Measurements from ENCODE around the gene FAM219B.
"Not testable (repeated sequence)": the region's sequence is repeated elsewhere in the genome, so short reads cannot be mapped to it uniquely, and the experiment has no call there.

FAM219B gene

GRCh38 chr15:74903676-74904075 is 3.0 kb downstream of the FAM219B start:
- no peak for DNase-seq (ENCODE audit: low spot score)

DNA sequence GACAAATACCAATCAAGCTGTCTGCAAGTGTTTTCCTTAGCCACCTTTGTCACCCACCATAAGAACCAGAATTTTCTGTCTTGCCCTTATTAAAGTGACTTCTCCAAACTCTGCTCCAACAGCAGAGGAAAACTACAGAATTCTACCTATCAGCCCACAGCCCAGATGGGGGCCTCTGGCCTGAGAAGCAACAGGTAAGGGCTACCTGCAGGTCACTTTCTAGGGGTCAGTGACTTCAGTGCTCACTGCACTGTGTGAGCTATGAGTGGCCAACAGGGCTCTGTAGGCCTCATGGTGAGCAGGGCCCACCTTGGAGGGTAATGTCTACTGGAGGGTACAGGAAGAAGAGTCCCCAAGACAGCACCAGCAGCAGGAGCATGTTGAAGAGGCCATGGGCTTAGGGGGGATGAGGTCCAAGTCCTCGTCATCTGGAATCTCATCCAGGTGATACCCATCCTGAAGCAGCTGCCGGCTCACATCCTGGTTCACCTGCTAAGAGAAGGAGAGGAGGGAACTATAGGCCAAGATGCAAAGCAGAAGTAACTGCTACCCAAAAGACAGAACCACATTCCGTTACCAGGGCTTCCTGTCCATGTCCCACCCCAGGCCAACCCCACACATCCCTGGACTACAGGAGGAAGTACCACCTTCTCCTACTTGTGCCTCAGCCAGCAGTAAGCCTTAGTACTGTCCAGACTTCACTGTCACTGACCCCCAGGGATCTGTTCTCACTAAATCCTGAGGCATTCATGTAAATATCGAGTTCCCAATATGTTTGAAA is 4.2 kb downstream of the FAM219B start:
- DNase-seq (ENCODE audit: low spot score), result no peak

- DNase-seq (ENCODE audit: low spot score), result peak; percentile 76
These were observed 5.0 kb downstream of the FAM219B start for GRCh38 chr15:74901612-74902063.

DNA sequence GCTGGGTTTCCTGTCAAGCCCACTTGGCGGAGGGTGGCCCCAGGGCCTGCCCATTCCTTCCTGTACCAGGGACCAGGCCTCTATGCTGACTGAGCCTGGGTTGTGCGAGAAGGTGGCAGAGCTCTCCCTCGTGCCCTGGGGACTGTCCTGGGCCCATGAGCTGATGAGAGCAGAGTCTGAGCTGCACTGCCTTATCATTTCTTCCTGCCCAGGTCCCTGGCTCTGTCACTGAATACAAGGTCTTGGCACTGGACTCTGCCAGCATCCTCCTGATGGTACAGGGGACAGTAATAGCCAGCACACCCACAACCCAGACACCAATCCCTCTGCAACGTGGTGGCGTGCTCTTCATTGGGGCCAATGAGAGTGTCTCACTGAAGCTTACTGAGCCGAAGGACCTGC is 9.3 kb downstream of the FAM219B start:
- DNase-seq (ENCODE audit: low spot score), result no peak

- DNase-seq (ENCODE audit: low spot score), result no peak
These were observed 10.3 kb downstream of the FAM219B start for GRCh38 chr15:74896316-74896715.

DNA sequence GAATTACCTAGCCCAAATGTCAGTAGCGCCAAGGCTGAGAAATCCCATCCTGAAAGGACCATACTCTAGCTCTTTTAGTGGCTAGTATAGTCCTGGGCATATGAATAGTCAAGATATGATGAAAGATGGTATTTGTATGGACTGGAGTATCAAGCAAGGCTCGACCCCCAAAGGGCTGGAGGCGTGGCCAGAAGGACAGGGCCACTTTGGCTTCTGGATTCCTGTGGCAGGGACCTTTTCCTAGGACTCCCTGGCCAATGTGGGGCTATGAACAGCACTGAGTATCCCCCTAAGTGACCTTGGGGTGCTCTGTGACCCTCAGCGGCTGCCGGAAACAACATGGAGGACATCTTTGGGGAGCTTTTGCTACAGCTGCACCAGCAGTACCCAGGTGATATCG is 10.8 kb downstream of the FAM219B start:
- DNase-seq (ENCODE audit: low spot score), result no peak

GRCh38 chr15:74894383-74894782 is 12.3 kb downstream of the FAM219B start:
- DNase-seq (ENCODE audit: low spot score), result not testable (repeated sequence)

DNA sequence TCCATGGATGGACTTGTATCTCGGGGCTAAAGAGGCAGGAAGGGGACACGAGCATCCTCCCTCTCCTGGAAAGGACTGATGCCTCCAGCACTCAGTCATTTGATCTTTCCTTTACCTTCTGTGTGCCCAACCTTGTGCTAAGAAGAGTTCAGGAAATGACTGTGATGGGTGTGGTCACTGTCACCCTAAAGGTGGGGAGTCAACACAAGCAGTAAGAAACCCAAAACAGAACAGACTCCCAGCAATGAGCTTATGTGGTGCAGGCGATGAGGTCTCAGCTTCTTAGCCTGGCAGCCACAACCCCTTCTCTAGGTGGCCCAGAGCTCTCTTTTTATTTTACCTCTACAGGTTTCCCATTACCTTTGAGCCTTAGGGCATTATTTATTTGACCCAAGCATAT is 13.0 kb downstream of the FAM219B start:
- no peak for DNase-seq (ENCODE audit: low spot score)

- DNase-seq (ENCODE audit: low spot score), result no peak
These were observed 13.7 kb downstream of the FAM219B start for GRCh38 chr15:74892931-74893330.

- DNase-seq (ENCODE audit: low spot score), result no peak
These were observed 14.3 kb downstream of the FAM219B start for GRCh38 chr15:74892313-74892712.

GRCh38 chr15:74891469-74891868 is 15.2 kb downstream of the FAM219B start:
- no peak for DNase-seq (ENCODE audit: low spot score)

DNA sequence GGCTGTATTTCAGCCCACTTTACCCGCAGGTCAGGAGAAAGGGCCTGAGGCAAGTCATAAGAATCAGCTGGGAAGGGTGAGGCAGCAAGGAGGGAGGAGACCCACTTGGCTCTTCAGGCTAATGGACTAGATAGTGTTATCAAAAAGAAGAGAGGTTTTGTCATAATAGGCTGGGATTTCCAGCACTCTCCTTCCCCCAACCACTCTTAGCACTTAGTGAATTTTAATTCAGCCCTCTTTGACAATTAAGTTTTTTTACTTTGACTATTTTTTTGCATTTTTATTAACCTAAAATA is 16.0 kb downstream of the FAM219B start:
- no peak for DNase-seq (ENCODE audit: low spot score)

DNA sequence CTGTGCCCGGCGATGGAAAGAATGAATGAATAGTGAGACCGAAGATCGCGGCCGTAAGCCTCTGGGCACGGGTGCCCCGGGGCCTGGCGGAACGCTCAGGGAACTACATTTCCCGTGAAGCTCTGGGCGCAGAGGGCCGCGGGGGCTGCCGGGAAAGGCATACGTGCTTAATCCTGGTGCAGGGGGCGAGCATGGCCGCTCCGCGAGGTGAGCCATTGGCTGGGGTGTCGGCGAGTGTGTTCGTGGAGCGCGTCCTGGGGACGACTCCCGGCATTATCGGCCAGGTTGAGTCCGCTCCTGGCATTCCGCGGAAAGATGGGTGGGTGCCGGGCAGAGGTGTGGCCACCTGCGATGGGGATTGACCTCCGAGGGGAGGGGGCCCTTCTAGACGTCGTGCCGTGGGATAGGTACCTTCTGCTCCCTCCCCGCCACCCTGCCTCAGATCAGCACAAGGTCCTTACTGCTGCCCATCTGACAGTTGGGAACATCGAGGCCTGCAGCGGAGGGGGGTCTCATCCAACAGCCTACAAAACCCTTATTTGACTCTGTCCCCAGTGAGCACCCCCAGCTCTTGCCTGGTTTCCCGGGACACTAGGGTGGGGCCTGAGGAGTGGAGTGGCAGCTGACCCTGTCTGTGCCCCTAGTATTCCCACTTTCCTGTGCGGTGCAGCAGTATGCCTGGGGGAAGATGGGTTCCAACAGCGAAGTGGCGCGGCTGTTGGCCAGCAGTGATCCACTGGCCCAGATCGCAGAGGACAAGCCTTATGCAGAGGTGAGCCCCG is 16.6 kb downstream of the FAM219B start, which contains the start of gene MPI:
MPI (plus strand) TSS at position 160 of the 782 bp plus-strand sequence; CDS start at position 192, 32 bp downstream.
- DNase-seq (ENCODE audit: low spot score), result peak; percentile 89

DNA sequence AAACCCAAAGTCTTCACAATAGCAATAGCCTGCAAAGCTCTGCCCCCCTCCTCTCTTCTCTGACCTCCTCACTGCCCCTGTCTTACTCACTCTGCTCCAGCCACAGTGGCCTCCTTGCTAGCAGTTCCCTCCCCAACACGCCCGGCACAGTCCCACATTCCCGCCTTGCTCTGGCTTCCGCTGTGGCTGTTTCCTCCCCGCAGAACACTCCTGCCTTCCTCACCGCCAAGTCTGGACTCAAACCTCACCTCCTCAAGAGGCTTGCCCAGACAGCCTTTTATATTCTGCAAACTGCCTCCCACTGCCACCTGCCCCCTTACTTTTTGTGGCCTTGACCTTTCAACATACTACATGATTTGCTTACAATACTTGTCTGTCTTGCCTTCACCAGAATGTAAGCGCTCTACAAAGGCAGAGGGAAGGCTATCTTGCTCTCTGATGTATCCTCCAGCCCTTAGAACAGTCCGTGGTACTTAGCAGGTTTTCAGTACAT is 17.2 kb downstream of the FAM219B start:
- DNase-seq (ENCODE audit: low spot score), result peak; percentile 58

DNA sequence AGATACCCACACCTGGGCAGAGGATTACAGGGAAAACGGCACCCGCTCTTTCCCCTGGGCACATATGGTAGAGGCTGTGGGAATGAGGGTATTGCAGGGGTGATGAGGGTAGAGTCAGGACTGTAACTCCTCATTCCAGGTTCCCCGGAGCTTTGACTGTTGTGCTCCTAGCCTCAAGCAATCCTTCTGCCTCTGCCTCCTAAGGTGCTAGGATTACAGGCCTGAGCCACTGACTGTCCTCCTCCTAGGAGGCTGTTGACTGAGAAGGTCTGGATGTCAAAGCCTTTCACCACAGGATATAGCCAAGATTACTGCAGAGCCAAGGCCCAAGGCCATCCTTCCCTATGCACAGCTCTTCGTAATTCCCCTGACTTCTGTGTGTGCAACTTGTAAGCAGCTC is 17.9 kb downstream of the FAM219B start:
- DNase-seq (ENCODE audit: low spot score), result no peak

GRCh38 chr15:74887537-74888193 is 19.0 kb downstream of the FAM219B start:
- DNase-seq (ENCODE audit: low spot score), result not testable (repeated sequence)

DNA sequence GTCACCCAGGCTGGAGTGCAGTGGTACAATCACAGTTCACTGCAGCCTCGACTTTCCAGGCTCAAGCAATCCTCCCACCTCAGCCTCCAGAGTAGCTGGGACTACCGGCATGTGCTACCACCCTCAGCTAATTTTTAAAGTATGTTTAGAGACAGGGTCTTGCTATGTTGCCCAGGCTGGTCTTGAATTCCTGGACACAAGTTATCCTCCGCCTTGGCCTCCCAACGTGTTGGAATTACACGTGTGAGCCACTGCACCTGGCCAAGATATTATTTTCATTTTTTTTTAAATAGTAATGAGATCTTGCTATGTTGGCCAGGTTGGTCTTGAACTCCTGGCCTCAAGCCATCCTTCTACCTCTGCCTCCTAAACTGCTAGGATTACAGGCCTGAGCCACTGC is 21.2 kb downstream of the FAM219B start:
- no peak for DNase-seq (ENCODE audit: low spot score)

DNA sequence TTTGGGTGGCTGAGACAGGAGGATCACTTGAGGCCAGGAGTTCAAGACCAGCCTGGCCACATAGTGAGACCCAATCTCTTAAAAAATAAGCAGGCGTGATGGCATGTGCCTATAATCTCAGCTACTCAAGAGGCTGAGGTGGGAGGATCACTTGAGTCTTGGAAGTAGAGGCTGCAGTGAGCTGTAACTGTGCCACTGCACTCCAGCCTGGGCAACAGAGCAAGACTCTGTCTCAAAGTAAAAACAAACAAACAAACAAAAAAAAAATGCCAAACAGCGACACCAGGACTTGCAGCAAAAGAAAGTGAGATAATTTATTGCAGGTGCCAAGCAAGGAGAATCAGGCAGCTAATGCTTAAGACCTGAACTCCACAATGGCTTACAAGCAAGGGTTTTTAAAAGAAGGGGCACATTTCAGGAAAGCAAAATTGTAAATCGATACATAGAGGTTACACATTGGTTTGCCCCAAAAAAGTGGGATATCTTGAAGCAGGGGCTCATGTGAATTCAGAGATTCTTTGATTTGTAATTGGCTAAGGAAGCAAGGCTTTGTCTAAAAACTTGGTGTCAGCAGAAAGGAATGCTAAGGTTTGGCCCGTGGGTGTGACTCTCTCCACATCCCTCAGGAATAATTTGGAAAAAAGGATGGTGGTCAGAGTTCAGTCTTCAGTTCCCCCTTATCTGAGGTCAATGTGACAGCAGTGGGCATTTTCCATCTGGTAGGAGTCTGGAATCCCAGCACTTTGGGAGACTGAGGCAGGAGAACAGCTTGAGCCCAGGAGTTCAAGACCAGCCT is 22.0 kb downstream of the FAM219B start:
- DNase-seq (ENCODE audit: low spot score), result no peak

- DNase-seq (ENCODE audit: low spot score), result no peak
These were observed 24.1 kb downstream of the FAM219B start for GRCh38 chr15:74882528-74882927.

GRCh38 chr15:74878273-74878672 is 28.4 kb downstream of the FAM219B start:
- no peak for DNase-seq (ENCODE audit: low spot score)

GRCh38 chr15:74873756-74874424 is 32.8 kb downstream of the FAM219B start:
- no peak for DNase-seq (ENCODE audit: low spot score)
